Activated CD4-positive, alpha-beta memory T cell treated with anti-CD3 and anti-CD28 coated beads, Interleukin-2, amount 10 ng/mL, durations not matched to agents 7 days and 5 days (primary cell): ENCODE data around the gene ATRX. TPM values are rescaled to one million over a fixed set of nuclear protein-coding genes. Genes with fewer than 3 reads are reported as not detected.
"Not testable (repeated sequence)": the region's sequence is repeated elsewhere in the genome, so short reads cannot be mapped to it uniquely, and the experiment has no call there.

Experiments used
- CTCF ChIA-PET: fragments of 350-600 bp; sonication (Branson Sonifier 250); formaldehyde crosslinking; loops from one replicate; lab custom pipeline; 2021; ENCODE audit warnings: antibody characterized with exemption, inconsistent platforms; lab: Charles Lee
- POLR2A ChIA-PET: fragments of 350-600 bp; sonication (Branson Sonifier 250); formaldehyde crosslinking; loops from one replicate; lab custom pipeline; 2021; ENCODE audit warnings: antibody characterized with exemption; lab: Charles Lee
- DNase-seq: peaks from one replicate; pipeline ENCODE4 v3.0.0-alpha.2; 2020
- H3K27ac Mint-ChIP-seq: one replicate; pipeline ENCODE4 v1.8.0; 2021; ENCODE audit warnings: mild to moderate bottlenecking, mixed read lengths
- H3K27me3 Mint-ChIP-seq: one replicate; pipeline ENCODE4 v1.8.0; 2021; ENCODE audit warnings: mixed read lengths
- H3K36me3 Mint-ChIP-seq: one replicate; pipeline ENCODE4 v1.8.0; 2021; ENCODE audit warnings: low read depth, mixed read lengths
- H3K4me1 Mint-ChIP-seq: one replicate; pipeline ENCODE4 v1.8.0; 2021; ENCODE audit warnings: mixed read lengths
- H3K4me3 Mint-ChIP-seq: one replicate; pipeline ENCODE4 v1.8.0; 2021; ENCODE audit warnings: mild to moderate bottlenecking, mixed read lengths
- H3K9me3 Mint-ChIP-seq: one replicate; pipeline ENCODE4 v1.8.0; 2021; ENCODE audit warnings: mixed read lengths
- total RNA-seq, 2 experiments: library from RNA; stranded (reverse); gene quantifications; one replicate each; pipeline ENCODE4 v1.2.3, GENCODE V29; 2021

ATRX gene
- 10 to 100 TPM; 67.6 to 70.2 TPM for total RNA-seq

- Mint-ChIP-seq H3K9me3 (no peaks in the 10 kb centered on the region), H3K4me3 (peak within 1 kb of the TSS; percentile 100)
- CTCF ChIA-PET = no interaction called here
Measured at GRCh38 chrX:77785486-77786364, at the start of gene ATRX. TSS of gene ATRX (minus strand) at chrX:77786216. CDS start at chrX:77786001, 215 bp downstream.

GRCh38 chrX:77831544-77831943 is 45.5 kb upstream of the ATRX start:
- CTCF ChIA-PET, H3K4me1 Mint-ChIP-seq, H3K27ac Mint-ChIP-seq: not testable (repeated sequence)

More at GRCh38 chrX:77785486-77786364, at the start of gene ATRX:
- Mint-ChIP-seq H3K27me3 (no peaks in the 10 kb centered on the region), H3K36me3 (peaks cover 17% of the 10 kb centered on the region), H3K27ac (peak within 1 kb of the TSS; percentile 100), H3K4me1 (peaks cover 26% of the 10 kb centered on the region)
- DNase-seq = peak; percentile 82
- POLR2A ChIA-PET = interaction anchor here (1.3 to 2.9 kb wide), 4 partner anchors 109 to 113 kb away, joined by 4 to 11 read pairs (median 8); partner anchors contain the start of genes COX7B and MAGT1

GRCh38 chrX:77821989-77822388 is 36.0 kb upstream of the ATRX start:
- H3K27ac Mint-ChIP-seq, H3K4me1 Mint-ChIP-seq, H3K9me3 Mint-ChIP-seq, POLR2A ChIA-PET, H3K27me3 Mint-ChIP-seq, H3K4me3 Mint-ChIP-seq, CTCF ChIA-PET, DNase-seq: not testable (repeated sequence)
- H3K36me3 Mint-ChIP-seq = peaks cover 41% of the 10 kb centered on the region

More at GRCh38 chrX:77831544-77831943, 45.5 kb upstream of the ATRX start:
- DNase-seq, POLR2A ChIA-PET, H3K4me3 Mint-ChIP-seq, H3K9me3 Mint-ChIP-seq, H3K27me3 Mint-ChIP-seq: not testable (repeated sequence)
- H3K36me3 Mint-ChIP-seq = peaks cover 32% of the 10 kb centered on the region

- no peaks in the 10 kb centered on the region for H3K27me3 Mint-ChIP-seq
Measured at GRCh38 chrX:77820091-77820727, 34.2 kb upstream of the ATRX start.

GRCh38 chrX:77814210-77814609 is 28.2 kb upstream of the ATRX start:
- ChIA-PET POLR2A (no interaction called here), CTCF (no interaction called here)
- Mint-ChIP-seq H3K27ac (no peak overlapping the region), H3K36me3 (no peaks in the 10 kb centered on the region), H3K4me3 (no peak overlapping the region), H3K4me1 (peaks cover 1% of the 10 kb centered on the region), H3K27me3 (no peaks in the 10 kb centered on the region), H3K9me3 (no peaks in the 10 kb centered on the region)
- DNase-seq = no peak

More at GRCh38 chrX:77820091-77820727, 34.2 kb upstream of the ATRX start:
- no peak overlapping the region for H3K27ac Mint-ChIP-seq
- DNase-seq = no peak
- CTCF ChIA-PET = no interaction called here
- H3K9me3 Mint-ChIP-seq = peaks cover 4% of the 10 kb centered on the region
- POLR2A ChIA-PET = no interaction called here
- H3K4me3 Mint-ChIP-seq = no peak overlapping the region
- H3K4me1 Mint-ChIP-seq = peaks cover 1% of the 10 kb centered on the region
- peaks cover 28% of the 10 kb centered on the region for H3K36me3 Mint-ChIP-seq

- Mint-ChIP-seq H3K27ac (no peak overlapping the region), H3K27me3 (peaks cover 2% of the 10 kb centered on the region), H3K4me1 (no peaks in the 10 kb centered on the region), H3K4me3 (no peak overlapping the region), H3K9me3 (peaks cover 2% of the 10 kb centered on the region), H3K36me3 (no peaks in the 10 kb centered on the region)
- ChIA-PET POLR2A (no interaction called here), CTCF (no interaction called here)
- DNase-seq = no peak
Measured at GRCh38 chrX:77802201-77802600, 16.2 kb upstream of the ATRX start.

GRCh38 chrX:77795124-77795523 is 9.1 kb upstream of the ATRX start:
- DNase-seq = no peak
- ChIA-PET CTCF (interaction anchor here (0.7 kb wide), 1 partner anchor 101 kb away, joined by 3 read pairs; no protein-coding TSS in a partner anchor), POLR2A (no interaction called here)
- Mint-ChIP-seq H3K27me3 (no peaks in the 10 kb centered on the region), H3K9me3 (no peaks in the 10 kb centered on the region), H3K27ac (no peak overlapping the region), H3K36me3 (no peaks in the 10 kb centered on the region), H3K4me3 (no peak overlapping the region), H3K4me1 (no peaks in the 10 kb centered on the region)

- Mint-ChIP-seq H3K9me3 (no peaks in the 10 kb centered on the region), H3K4me3 (no peak overlapping the region)
- POLR2A ChIA-PET = no interaction called here
Measured at GRCh38 chrX:77793946-77794345, 7.9 kb upstream of the ATRX start.

GRCh38 chrX:77788050-77788449 is 2.0 kb upstream of the ATRX start:
- Mint-ChIP-seq H3K9me3 (no peaks in the 10 kb centered on the region), H3K36me3 (peaks cover 11% of the 10 kb centered on the region), H3K4me1 (peaks cover 24% of the 10 kb centered on the region), H3K4me3 (peak overlapping the region; percentile 68), H3K27me3 (no peaks in the 10 kb centered on the region), H3K27ac (peak overlapping the region; percentile 78)
- CTCF ChIA-PET = no interaction called here
- POLR2A ChIA-PET = interaction anchor here (0.6 to 2.9 kb wide), 4 partner anchors 35 to 112 kb away, joined by 3 to 10 read pairs (median 5); partner anchors contain the start of genes COX7B and MAGT1
- peak; percentile 26 for DNase-seq

More at GRCh38 chrX:77793946-77794345, 7.9 kb upstream of the ATRX start:
- no peak overlapping the region for H3K27ac Mint-ChIP-seq
- H3K4me1 Mint-ChIP-seq = peaks cover 2% of the 10 kb centered on the region
- H3K27me3 Mint-ChIP-seq = no peaks in the 10 kb centered on the region
- CTCF ChIA-PET = no interaction called here
- H3K36me3 Mint-ChIP-seq = no peaks in the 10 kb centered on the region
- no peak for DNase-seq

- Mint-ChIP-seq H3K9me3 (no peaks in the 10 kb centered on the region), H3K36me3 (peaks cover 17% of the 10 kb centered on the region), H3K27me3 (no peaks in the 10 kb centered on the region), H3K4me1 (peaks cover 26% of the 10 kb centered on the region), H3K4me3 (peak overlapping the region; percentile 100), H3K27ac (peak overlapping the region; percentile 100)
- DNase-seq = no peak
- CTCF ChIA-PET = no interaction called here
- POLR2A ChIA-PET = interaction anchor here (2.1 to 2.9 kb wide), 2 partner anchors 109 to 113 kb away, joined by 10 to 11 read pairs; partner anchors contain the start of genes COX7B and MAGT1
Measured at GRCh38 chrX:77786365-77786680, 307 bp upstream of the ATRX start.

- Mint-ChIP-seq H3K4me1 (peaks cover 29% of the 10 kb centered on the region), H3K36me3 (peaks cover 26% of the 10 kb centered on the region), H3K4me3 (no peak overlapping the region), H3K9me3 (no peaks in the 10 kb centered on the region), H3K27me3 (no peaks in the 10 kb centered on the region), H3K27ac (no peak overlapping the region)
- POLR2A ChIA-PET = no interaction called here
- no peak for DNase-seq
- CTCF ChIA-PET = interaction anchor here (0.5 kb wide), 1 partner anchor 142 kb away, joined by 3 read pairs; no protein-coding TSS in a partner anchor
Measured at GRCh38 chrX:77779695-77780094, 6.3 kb downstream of the ATRX start.

GRCh38 chrX:77776659-77777058 is 9.4 kb downstream of the ATRX start:
- no peak overlapping the region for H3K4me3 Mint-ChIP-seq
- POLR2A ChIA-PET = no interaction called here

GRCh38 chrX:77771601-77772000 is 14.4 kb downstream of the ATRX start:
- DNase-seq = no peak
- ChIA-PET CTCF (no interaction called here), POLR2A (no interaction called here)
- Mint-ChIP-seq H3K4me3 (no peak overlapping the region), H3K27ac (no peak overlapping the region), H3K4me1 (peaks cover 24% of the 10 kb centered on the region), H3K9me3 (peaks cover 2% of the 10 kb centered on the region), H3K27me3 (no peaks in the 10 kb centered on the region), H3K36me3 (peaks cover 19% of the 10 kb centered on the region)

More at GRCh38 chrX:77776659-77777058, 9.4 kb downstream of the ATRX start:
- H3K27me3 Mint-ChIP-seq = no peaks in the 10 kb centered on the region
- no peak overlapping the region for H3K27ac Mint-ChIP-seq
- H3K4me1 Mint-ChIP-seq = peaks cover 20% of the 10 kb centered on the region
- no peaks in the 10 kb centered on the region for H3K9me3 Mint-ChIP-seq
- H3K36me3 Mint-ChIP-seq = peaks cover 20% of the 10 kb centered on the region
- CTCF ChIA-PET = no interaction called here
- no peak for DNase-seq
